NCI-H146 treated with DMSO at 0.1 percent for 48 hours (cell line): Measurements from ENCODE around the gene ASIC2.

ENCODE experiments used
- DNase-seq: peaks from one replicate; lab custom pipeline; 2025; ENCODE audit not compliant: unreplicated experiment; lab: John Stamatoyannopoulos, UW

The ASIC2 gene

GRCh38 chr17:33290253-33290652 lies 2.8 kb downstream of the ASIC2 start:
- DNase-seq, result no peak

DNA sequence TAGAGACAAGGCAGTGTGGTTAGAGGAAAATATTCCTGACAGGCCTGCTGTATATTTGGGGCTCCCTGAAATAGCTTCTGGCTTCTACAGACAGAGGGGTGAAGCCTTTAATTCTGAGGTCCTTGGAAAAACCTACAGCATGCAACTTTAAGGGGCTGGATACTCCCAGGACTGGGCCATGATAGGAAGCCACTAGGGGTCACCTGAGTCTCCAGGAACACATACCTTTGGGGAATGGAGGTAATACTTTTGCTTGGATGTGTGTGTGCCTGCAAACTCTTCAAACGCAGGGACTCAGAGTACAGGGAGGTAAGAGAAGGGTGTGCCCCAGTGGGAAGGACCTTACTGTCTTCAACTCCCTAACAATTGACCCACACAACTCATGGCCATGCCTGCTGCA lies 4.1 kb downstream of the ASIC2 start:
- DNase-seq, result no peak

DNA sequence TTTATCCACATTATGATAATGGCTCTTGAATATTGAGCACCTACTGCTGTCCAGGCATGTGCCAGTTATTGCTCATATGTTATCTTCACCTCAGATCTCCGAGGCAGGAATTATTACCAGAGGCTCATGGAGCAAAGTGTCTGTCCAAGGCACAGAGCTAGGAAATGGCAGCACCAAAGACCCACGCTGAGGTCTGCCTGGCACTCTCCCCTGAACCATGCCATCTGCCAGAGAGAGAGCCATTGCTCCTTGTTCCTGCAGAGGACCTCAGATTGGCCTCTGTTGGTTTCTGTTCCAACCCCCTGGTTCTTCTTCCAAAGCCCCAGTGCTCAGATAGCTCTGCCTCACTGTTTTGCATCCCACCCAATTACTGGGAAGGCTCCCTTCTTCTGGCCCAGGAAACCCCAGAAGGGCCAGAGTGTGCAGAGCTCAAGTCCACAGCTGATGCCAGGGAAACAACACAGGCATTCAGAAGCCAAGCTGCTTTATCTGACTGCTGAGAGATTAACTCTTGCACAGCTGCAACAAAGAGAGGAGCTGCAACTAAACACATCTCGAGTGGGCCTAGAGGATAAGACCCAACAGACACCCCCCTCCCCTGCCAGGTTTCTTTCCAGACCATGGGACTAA lies 5.9 kb downstream of the ASIC2 start:
- no peak for DNase-seq

DNA sequence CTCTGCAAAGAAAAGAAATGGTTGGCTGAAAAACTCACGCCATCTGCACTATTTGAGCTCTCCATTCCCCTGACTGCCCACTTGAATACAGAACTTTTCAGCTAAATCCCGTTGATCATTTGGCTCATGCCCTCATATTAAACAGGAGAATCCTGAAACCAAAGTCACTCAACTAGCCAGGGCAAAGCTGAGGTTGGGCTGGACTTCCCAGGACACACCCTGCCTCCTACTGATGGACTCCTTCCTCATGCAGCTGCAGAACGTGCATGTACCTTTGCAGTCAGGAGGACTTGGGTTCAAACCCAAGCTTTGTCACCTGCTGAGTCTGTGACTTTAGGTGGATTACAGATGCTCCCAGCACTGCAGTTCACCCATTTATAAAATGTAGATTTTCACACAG lies 7.7 kb downstream of the ASIC2 start:
- DNase-seq, result no peak

GRCh38 chr17:33284022-33284421 lies 9.1 kb downstream of the ASIC2 start:
- DNase-seq, result no peak

- no peak for DNase-seq
Measured at GRCh38 chr17:33280162-33280943, 12.7 kb downstream of the ASIC2 start.

DNA sequence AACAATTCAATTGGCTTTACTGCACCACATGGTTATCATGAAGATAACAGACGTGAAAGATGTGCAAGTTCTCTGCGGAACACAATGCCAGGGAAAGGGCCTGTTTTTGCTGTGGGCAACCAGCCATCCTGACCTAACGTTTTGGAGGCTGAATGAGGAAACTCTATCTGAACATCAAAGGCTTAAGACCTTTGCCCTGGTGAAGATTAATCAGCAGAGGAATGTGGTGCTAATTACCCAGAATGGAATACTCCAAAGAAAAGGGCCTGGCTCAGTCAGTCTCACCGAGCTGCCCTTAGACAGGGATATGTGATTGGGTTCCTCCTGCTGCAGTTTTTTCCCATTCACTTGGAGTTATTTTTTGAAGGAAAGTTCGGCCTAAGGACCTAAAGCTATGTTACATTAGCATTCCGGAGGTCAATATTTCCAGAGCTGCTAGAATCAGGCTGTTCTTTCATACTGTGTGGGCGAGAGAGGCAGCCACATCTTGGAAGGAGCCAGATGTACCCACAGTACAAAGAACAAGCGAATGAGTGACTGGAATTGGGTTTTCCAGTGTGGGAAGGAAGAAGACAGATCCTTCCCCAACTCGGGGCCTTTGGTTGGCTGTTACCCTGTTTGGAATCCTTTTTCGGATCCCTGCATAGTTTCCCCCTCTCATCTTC lies 15.5 kb downstream of the ASIC2 start:
- no peak for DNase-seq

DNA sequence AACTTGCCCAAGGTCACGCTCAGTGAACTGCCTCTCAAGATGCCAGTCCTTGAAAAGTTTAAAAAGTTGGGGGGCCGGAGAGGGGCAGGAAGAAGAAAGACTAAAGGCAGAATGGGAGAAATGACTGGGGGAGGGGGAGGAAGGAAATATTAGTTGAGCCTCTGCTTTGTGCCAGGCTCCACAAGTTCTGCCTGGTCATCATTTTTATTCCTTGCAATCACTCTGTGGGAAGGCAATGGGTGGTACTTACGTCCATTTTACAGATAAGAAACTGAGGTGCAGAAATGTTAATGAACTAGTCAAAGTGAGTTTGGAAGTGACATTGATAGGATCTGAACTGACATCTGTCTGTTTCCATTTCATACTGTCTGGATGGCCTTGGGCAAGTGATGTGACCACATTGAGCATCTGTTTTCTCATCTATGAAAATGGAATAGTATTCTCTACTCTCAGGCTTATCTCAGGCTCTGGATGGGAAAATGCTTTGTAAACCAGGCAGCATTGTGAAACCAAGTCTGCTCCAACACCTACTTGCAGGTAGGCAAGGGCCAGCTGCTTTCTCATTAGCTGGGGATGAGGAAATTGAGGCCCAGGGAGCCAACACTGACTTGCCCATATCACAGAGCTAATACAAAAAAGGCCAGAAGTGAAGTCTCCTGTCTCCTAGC lies 19.2 kb downstream of the ASIC2 start:
- no peak for DNase-seq

DNA sequence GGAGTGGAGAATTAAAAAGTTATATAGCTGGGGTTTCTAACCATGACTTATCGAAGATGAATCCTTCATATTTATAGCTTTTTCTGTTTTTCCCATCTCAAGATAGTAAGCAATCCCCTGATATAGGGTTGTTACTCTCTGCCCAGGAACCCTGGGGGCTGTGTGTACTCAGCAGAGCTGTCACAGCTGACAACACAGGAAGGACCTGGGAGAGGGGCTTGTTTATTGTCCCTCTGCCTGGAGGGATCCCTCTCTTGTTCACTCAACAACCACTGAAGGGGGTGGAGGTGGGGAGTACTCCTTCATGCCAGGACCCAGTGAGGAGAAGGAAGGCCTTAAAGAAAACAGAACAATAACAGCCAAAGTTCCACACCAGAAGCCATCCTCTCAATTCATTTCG lies 19.8 kb downstream of the ASIC2 start:
- no peak for DNase-seq

DNA sequence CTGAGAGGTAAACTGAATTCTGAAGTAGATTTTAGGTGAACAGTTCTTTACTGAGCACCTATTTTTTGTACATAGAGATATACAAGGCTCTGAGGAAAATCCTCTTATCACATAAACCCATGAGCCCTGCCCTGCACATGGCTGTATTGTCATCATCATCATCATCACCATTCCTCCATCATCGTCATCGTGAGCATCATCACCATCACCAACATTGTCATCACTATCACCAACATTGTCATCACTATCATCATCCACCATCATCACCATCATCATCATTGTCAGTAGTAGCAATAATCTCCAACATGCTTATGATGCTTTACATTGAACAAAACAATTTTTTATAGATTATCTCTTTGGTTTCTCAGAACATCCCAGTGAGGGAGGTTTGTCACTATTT lies 20.7 kb downstream of the ASIC2 start:
- no peak for DNase-seq

GRCh38 chr17:33269337-33270060 lies 23.6 kb downstream of the ASIC2 start:
- no peak for DNase-seq

GRCh38 chr17:33267851-33268548 lies 25.1 kb downstream of the ASIC2 start:
- DNase-seq, result no peak

DNA sequence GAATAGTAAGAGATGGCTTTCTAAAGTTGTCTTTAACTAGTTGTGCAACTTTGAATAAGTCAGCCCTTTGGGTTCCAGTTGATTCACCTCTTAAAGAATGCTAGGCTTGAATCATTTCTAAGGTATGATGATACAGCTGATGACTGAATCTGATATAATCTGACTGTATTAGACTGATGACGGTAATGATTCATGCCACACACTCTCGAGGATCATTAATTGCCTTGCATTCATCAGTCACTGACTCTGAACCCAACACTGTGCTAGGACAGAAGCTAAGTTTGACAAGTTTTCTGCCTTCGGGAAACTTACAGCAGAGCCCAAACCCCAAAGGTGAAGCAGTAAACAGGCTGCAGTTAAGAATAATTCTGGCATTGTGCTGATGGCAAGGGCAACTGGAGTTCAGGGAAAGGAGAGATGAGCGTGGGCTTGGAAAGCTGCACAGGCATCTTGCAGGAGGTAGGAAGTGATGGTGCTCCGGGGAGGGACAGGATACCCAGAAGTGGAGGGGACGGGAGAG lies 25.8 kb downstream of the ASIC2 start:
- DNase-seq, result no peak

- DNase-seq, result no peak
Measured at GRCh38 chr17:33266611-33267010, 26.5 kb downstream of the ASIC2 start.

DNA sequence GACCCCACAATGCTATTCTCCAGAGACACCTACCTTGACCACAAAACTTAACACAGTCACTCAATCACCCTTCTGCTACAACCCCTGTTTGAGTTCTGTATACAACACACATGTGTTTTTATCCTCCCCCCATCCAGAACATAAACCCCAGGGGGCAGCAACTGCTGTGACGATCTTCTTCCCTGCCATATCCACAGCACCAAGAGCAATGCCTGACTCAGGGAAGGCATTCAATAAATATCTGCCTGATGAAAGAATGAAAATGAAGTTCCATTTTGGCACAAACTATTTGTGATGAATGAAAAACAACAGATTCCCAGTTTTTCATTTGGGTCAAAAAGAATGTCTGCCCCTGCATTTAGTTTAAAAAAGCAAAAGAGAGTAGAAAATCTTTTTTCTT lies 27.0 kb downstream of the ASIC2 start:
- no peak for DNase-seq

GRCh38 chr17:33263396-33263795 lies 29.7 kb downstream of the ASIC2 start:
- no peak for DNase-seq

DNA sequence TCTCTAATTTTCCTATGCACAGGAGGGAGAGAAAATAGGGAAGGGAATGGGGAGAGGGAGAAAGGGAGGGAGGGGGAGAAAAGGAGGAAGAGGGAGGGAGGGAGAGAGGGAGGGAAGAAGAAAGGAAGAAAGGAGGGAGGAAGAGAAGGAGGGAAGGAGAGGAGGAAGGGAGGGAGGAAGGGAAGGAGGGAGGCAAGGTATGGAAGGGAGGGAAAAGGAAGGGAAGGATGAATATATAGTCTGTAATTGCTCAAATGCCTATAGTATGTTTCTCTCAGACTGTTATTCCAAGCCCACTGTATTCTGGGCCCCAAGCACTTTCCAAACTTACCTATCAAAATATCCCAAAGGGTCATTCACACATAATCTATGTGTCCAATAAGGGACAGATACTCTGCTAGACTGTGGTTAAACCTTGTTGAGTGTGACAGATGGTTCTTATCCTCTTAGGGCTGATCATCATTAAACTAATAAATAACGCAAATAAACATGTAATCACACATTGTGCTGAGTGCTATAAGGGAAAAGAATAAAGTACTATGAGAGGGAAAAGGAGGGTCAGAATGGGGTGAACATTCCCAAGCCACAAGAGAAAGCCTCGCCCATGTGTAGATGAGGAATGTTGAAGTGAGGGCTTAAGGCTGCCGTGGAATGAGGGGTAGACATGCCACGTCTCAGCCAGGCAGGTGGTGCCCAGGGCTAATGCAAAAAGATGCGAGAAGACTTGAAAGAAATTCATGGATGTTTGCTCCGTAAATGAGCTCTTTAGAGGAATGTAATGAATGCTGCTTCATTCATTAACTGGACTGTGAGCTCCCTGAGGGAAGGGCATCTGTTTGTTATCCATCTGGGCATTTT lies 30.6 kb downstream of the ASIC2 start:
- no peak for DNase-seq

DNA sequence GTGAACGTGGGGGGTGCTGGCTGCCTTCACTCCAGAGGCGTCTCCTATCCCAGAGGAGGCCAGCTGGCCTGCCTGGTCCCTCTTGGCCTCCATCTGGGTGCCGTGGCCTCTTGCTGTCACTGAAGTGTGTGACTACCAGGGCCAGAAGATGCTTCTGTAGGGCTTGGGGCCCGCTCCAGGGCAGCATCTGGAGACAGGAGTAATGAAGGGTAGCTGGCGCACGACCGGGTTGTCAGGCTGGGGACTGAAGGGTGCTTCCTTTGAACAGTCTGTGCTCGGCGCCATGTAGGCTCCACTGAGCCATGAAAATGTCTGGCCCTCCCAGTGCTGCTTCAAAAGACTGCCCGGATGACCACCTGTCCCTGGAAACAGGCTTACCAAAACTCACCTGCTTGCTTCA lies 31.3 kb downstream of the ASIC2 start:
- no peak for DNase-seq

DNA sequence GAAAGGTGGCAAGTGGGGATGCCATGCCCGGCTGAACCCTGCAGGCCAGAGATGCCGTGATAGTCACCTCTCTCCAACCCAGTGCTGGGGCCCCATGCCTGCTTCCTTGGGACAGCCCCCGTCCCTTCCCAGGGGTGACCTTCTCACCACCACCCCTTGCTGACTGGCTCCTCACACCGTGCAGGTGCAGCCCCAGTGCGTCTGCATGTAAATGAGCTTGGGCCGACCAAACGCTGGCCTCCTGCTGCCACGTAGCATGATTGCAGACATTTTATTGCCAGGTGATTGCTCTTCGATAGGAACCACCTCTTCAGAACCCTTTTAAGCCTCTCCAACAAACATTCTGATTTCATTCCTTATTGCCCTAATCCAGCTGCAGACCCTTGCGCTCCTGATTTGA lies 32.5 kb downstream of the ASIC2 start:
- DNase-seq, result no peak
